ENCODE results near the gene AOC2. TPM values are rescaled to one million over a fixed set of nuclear protein-coding genes. Genes with fewer than 3 reads are reported as not detected.
"Not testable (repeated sequence)": the region's sequence is repeated elsewhere in the genome, so short reads cannot be mapped to it uniquely, and the experiment has no call there.

The AOC2 gene
- total and polyA plus RNA-seq, 7 donors, result 1.2 to 2.1 (median 1.4) TPM; not detected in 2

- DNase-seq, result no peak
- H3K4me3 ChIP-seq, result no peak overlapping the region
- no peaks in the 10 kb centered on the region for H3K27me3 ChIP-seq
- TF ChIP-seq POLR2AphosphoS5 (IDR thresholded peaks at IDR 0.05) (no peak), POLR2A (IDR thresholded peaks at IDR 0.05) (no peak), CTCF (IDR thresholded peaks at IDR 0.05) (no peak), EP300 (IDR thresholded peaks at IDR 0.05) (no peak)
- WGBS, 2 donors, result 37 to 69% methylated on average over 6 of the region's 6 CpGs
- H3K9me3 ChIP-seq, result no peaks in the 10 kb centered on the region
- H3K27ac ChIP-seq, result no peak overlapping the region
- peaks cover 0 to 7% (median 0%) of the 10 kb centered on the region in 4 donors for H3K36me3 ChIP-seq
- intact Hi-C loops (cut with DNase I), result no loop called here
- H3K4me1 ChIP-seq, result no peaks in the 10 kb centered on the region
These were observed 35.2 kb downstream of the AOC2 start for GRCh38 chr17:42879596-42879985.

DNA sequence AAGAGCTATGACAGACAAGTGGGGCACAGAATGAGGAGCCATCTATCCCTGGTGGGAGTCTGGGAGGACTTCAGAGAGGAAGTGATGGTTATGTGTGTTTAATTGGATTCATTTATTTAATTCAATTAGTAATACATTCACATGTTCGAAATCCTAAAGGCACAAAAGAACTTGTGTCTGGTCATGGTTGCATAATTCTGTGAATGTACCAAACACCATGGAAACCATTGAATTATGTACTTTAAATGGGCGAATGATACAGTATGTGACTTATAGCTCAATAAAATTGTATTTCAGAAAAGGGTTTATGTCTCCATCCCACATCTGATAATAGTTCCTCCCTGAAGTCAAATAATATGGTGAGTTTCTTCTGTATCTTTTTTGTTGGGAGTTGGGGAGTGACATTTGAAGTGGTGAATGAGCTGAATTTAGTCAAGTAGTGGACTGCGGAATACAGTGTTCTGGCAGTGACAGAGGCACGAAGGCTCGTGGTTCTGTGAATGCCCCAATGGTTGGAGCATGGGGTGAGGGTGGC is 36.5 kb downstream of the AOC2 start:
- DNase-seq, result no peak
- Histone ChIP-seq H3K36me3 (peaks cover 0 to 7% (median 0%) of the 10 kb centered on the region in 4 donors), H3K4me1 (no peaks in the 10 kb centered on the region), H3K4me3 (no peak overlapping the region), H3K27ac (no peak overlapping the region), H3K27me3 (no peaks in the 10 kb centered on the region), H3K9me3 (no peaks in the 10 kb centered on the region)
- TF ChIP-seq POLR2AphosphoS5 (IDR thresholded peaks at IDR 0.05) (no peak), POLR2A (IDR thresholded peaks at IDR 0.05) (no peak), CTCF (IDR thresholded peaks at IDR 0.05) (no peak), EP300 (IDR thresholded peaks at IDR 0.05) (no peak)
- 80 to 84% methylated on average over 5 of the region's 5 CpGs for WGBS, 2 donors
- intact Hi-C loops (cut with DNase I), result no loop called here

- intact Hi-C loops (cut with DNase I); H3K27me3 ChIP-seq; DNase-seq; H3K27ac ChIP-seq; H3K4me1 ChIP-seq; H3K36me3 ChIP-seq; H3K9me3 ChIP-seq; H3K4me3 ChIP-seq: not testable (repeated sequence)
- 95% methylated on average over 6 of the region's 6 CpGs for WGBS, 2 donors
These were observed 37.3 kb downstream of the AOC2 start for GRCh38 chr17:42881706-42882105.

GRCh38 chr17:42882166-42882565 is 37.8 kb downstream of the AOC2 start:
- 89 to 93% methylated on average over 8 of the region's 8 CpGs for WGBS, 2 donors
- DNase-seq, result no peak
- Histone ChIP-seq H3K27ac (no peak overlapping the region), H3K27me3 (no peaks in the 10 kb centered on the region), H3K4me1 (no peaks in the 10 kb centered on the region), H3K4me3 (no peak overlapping the region), H3K36me3 (peaks cover 0 to 5% (median 0%) of the 10 kb centered on the region in 4 donors), H3K9me3 (no peaks in the 10 kb centered on the region)
- TF ChIP-seq POLR2A (IDR thresholded peaks at IDR 0.05) (no peak), EP300 (IDR thresholded peaks at IDR 0.05) (no peak), POLR2AphosphoS5 (IDR thresholded peaks at IDR 0.05) (no peak), CTCF (IDR thresholded peaks at IDR 0.05) (no peak)
- intact Hi-C loops (cut with DNase I), result no loop called here

DNA sequence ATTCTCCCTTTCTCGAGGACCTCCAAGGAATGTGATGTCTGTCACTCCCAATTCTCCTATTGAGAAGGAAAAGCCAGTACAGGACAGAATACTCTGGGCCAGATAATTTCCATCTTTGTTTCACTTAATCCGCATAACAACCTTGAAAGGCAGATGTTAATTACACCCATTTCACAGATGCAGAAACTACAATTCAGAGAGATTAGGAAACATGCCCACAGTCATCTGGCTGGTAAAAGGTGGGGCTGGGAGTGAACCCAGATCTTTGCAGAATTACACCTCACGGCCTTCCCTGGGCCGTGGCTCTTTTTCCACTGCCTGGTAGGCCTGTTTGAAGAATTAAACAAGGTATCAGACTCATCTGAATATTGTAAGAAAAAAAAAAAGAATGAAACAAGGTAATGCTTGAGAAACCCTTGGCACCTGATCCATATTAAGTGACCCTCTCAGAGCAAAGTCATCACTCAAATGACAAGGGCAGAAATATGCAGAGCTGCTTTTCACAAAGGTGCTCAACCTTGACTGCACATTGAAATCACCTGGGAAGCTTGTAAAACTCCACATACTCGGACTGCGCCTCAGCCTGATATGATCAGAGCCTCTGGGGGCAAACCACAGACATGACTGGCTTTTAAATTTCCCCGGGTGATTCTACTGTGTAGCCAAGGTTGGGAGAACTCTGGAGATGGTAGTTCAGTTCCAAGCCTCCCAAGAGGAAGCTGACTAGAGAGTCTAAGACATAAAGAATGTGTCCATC is 39.6 kb downstream of the AOC2 start:
- WGBS, 2 donors, result 75 to 85% methylated on average over 7 of the region's 7 CpGs
- intact Hi-C loops (cut with DNase I), result no loop called here
- no peaks in the 10 kb centered on the region for H3K9me3 ChIP-seq

GRCh38 chr17:42885806-42886205 is 41.4 kb downstream of the AOC2 start:
- H3K4me1 ChIP-seq; intact Hi-C loops (cut with DNase I); H3K36me3 ChIP-seq; H3K27ac ChIP-seq; H3K27me3 ChIP-seq; H3K9me3 ChIP-seq; DNase-seq; H3K4me3 ChIP-seq: not testable (repeated sequence)
- 93 to 97% methylated on average over 3 of the region's 3 CpGs for WGBS, 2 donors

More for the DNA sequence above, 39.6 kb downstream of the AOC2 start:
- no peak overlapping the region for H3K27ac ChIP-seq
- DNase-seq, result no peak
- no peak for TF ChIP-seq CTCF (IDR thresholded peaks at IDR 0.05)
- no peak for TF ChIP-seq POLR2AphosphoS5 (IDR thresholded peaks at IDR 0.05)
- TF ChIP-seq EP300 (IDR thresholded peaks at IDR 0.05), result no peak
- TF ChIP-seq POLR2A (IDR thresholded peaks at IDR 0.05), result no peak
- H3K27me3 ChIP-seq, result no peaks in the 10 kb centered on the region
- no peak overlapping the region for H3K4me3 ChIP-seq
- H3K36me3 ChIP-seq, result no peaks in the 10 kb centered on the region
- no peaks in the 10 kb centered on the region for H3K4me1 ChIP-seq
